Measurements from ENCODE around the gene FHIT. TPM values are rescaled to one million over a fixed set of nuclear protein-coding genes. Genes with fewer than 3 reads are reported as not detected.
"Not testable (repeated sequence)": the region's sequence is repeated elsewhere in the genome, so short reads cannot be mapped to it uniquely, and the experiment has no call there.

FHIT gene
- total RNA-seq, 1 donor from 2014 or later: 5.5 TPM

DNA sequence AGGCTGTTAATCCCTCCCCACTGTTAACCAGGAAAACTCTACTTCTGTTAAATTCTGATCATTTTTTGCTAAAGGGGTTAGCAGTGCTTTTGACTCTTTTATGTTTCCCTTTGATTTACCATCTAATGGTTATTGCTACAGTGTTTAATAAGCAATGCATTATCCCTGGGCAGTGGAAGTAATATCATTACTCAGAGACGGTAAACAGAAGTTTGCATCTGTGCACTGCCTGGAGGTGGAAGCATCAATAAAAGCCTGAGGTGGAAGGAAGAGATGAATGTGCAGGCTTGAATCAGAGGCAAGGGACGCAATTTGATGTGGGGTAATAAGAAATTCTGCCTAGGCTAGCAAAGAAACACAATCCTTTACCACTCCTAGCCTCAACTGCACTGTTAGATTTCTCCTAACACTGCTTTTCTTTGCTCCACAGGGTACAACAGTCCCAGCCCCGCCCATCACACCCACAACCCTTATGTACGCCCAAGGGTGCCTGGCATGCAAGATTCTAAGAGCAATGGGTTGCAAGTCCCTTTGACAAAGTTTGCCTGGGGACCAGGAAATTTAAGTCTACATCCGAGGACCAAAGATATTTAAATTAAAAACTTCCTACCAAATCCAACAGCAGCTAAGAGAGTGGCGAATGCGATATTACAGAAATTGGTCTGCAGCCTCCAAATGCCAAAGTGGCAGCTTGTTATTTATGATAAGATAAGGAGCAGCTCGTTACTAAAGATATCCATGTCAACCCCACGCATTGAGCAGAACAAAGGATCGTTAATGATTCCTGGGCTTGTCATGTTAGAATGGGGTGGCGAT lies 261.4 kb downstream of the FHIT start:
- no peak for DNase-seq (ENCODE audit: low read depth)

DNA sequence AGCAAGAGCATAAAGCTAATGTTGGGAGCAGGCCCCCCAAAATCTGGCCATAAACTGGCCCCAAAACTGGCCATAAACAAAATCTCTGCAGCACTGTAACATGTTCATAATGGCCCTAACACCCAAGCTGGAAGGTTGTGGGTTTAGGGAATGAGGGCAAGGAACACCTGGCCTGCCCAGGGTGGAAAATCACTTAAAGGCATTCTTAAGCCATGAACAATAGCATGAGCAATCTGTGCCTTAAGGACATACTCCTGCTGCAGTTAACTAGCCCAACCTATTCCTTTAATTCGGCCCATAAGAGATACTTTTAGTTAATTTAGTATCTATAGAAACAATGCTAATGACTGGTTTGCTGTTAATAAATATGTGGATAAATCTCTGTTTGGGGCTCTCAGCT lies 264.1 kb downstream of the FHIT start:
- DNase-seq (ENCODE audit: low read depth): not testable (repeated sequence)

GRCh38 chr3:60986552-60986951 lies 264.7 kb downstream of the FHIT start:
- DNase-seq (ENCODE audit: low read depth): no peak

DNA sequence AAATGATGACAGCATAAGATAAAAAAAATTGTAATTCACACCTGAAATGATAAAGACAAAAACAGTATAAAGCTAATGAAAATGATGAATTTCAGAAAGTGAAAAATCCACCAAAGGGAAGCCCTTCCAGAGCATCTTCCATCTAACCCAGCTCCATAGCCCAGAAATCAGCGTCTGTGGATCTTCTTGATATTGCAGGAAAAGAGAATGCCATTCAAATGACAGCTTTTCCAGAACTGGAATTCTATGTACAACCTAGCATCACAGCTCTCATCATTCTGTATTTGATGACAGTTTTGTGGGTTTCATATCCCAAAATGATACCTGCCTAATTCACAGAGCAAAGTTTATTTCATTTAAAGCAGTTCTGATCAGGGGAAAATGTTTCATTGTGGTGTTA lies 267.3 kb downstream of the FHIT start:
- no peak for DNase-seq (ENCODE audit: low read depth)

DNA sequence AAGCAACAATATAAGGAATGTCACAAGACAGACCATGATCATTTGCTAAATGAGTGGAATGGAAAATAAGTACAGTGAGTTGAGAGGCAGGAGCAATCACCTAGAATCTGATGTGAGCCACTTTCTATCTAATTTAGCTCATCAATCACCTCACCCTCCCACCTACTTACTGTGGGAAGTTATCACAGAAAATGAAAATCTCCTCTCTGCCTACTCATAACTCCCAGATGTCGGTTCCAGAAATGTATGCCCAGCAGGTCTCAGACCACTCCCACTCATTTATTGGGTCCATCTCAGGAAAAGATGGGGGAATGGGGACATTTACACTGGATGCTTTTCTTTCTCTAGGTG lies 270.9 kb downstream of the FHIT start:
- no peak for DNase-seq (ENCODE audit: low read depth)

GRCh38 chr3:60979461-60980341 lies 271.6 kb downstream of the FHIT start:
- no peak for DNase-seq (ENCODE audit: low read depth)

DNA sequence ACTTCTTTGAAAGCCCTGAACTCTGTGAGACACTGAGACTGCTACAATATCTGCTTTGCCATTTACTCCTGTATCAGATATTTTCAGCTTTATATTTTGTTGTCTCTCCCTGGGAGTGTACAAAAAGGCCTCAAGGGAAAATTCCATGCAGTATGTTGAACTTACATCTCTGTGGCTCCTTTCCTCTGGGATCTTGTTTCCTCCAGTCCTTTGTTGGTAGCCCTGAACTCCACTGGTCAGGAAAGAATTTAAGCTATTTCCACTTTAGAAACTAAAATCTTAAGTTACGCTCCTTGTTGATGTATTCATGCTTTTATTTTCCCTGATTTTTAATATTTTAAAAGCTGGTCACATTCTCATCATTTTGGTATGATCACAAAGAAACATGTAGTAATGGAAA lies 277.9 kb downstream of the FHIT start:
- DNase-seq (ENCODE audit: low read depth): no peak

DNA sequence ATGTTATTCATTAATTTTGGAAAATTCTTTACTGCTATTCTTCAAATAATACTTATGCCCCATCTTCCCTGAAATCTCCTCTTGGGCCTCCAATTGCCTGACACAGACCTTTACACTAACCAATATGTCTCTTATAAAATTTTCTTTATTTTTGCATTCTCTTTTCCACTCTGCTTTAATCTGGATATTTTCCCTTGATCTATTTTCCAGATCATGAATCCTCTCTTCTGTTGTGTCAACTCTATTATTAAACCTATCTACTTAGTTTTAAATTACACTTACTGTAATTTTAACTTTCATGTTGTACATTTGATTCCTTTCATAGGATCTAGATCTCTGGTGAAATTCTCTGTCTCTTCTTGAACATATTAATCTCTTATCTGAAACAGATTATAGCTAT lies 278.7 kb downstream of the FHIT start:
- DNase-seq (ENCODE audit: low read depth): no peak

DNA sequence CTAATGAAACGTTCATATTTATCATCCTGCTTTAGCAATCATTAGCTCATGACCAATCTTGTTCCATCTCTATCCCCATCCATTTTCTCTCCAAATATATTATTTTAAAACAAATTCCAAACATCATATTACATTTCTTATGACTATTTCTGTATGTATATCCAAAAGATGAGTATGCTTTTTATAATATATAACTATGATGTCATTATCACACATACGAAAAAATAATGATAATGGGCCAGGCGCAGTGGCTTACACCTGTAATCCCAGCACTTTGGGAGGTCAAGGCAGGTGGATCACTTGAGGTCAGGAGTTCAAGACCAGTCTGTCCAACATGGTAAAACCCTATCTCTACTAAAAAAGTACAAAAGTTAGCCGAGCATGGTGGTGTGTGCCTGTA lies 280.4 kb downstream of the FHIT start:
- DNase-seq (ENCODE audit: low read depth): no peak

- DNase-seq (ENCODE audit: low read depth): no peak
Measured at GRCh38 chr3:60967141-60967540, 284.1 kb downstream of the FHIT start.

DNA sequence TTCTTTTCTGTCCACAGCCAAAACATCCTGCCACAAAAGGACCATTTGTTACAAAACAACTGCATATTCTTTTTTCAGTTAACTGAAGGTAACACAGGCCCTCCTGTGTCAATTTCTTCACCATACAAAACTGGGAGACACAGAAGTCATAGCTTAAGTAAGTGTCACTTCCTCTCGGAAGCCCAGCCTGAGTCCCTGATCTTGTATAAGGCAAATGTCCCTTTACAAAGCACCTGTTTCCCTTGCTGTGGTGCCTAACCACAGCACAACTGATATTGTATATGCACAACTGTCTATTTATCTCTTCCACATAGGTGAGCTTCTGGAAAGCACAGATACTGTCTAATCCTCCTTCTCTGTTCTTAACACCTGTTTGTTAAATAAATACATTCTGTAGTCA lies 293.7 kb downstream of the FHIT start:
- DNase-seq (ENCODE audit: low read depth): no peak

- DNase-seq (ENCODE audit: low read depth): no peak
Measured at GRCh38 chr3:60956729-60957128, 294.5 kb downstream of the FHIT start.

GRCh38 chr3:60955034-60955433 lies 296.2 kb downstream of the FHIT start:
- DNase-seq (ENCODE audit: low read depth): no peak

DNA sequence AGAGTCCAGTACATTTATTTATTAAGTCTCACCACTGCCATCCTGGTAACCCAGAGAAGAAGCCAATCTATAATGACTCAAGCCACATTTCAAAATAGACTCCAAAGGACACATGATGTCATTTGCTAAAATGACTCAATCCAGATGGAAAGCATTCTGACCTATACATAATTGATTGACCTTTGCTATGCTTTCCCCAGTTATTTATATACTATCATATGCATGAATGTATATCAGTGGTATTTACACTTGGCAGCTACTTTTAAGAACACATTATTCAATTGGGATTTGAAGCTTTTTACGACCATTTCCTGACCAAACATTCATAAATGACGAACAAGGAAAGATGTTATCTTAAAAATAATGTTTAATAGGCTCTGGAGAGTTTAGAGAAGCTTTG lies 297.2 kb downstream of the FHIT start:
- peak; percentile 12 for DNase-seq (ENCODE audit: low read depth)

DNA sequence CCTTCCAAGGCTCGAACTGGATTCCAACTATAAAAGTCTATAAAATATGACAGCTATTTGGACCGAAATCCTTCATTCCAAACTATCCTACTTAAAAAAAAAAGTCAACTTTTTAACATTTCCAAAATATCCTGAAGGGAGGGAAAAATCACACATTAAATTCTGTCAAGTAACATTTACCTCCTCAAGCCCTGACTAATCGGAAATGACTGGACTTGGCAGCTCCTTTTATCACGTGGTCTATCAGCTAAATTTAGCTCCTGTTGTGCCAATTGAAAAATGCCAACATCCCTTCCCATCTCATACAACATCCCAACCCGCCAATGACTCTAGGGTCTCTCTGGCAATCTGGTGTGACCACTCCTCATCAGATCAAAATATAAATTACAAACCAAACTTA lies 297.9 kb downstream of the FHIT start:
- no peak for DNase-seq (ENCODE audit: low read depth)

GRCh38 chr3:60952055-60952454 lies 299.2 kb downstream of the FHIT start:
- DNase-seq (ENCODE audit: low read depth): no peak

DNA sequence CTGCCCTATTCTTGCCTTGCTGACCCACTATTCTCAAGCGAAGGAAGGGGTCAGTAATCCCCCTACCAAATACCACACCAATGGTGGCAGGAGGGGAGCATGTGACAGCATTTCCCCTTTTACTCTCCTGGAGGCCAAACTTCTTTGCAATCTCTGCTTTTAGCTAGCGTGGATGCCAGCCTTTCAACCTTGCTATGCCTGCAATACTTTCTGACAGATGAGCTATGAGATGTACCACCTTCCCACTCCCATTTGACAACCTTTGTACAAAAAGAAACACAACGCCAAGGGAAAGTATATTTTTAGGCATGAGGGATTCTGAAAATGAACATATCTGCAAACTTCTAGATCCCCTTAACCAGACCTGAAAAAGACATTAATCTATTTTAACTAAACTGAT lies 302.1 kb downstream of the FHIT start:
- DNase-seq (ENCODE audit: low read depth): no peak

DNA sequence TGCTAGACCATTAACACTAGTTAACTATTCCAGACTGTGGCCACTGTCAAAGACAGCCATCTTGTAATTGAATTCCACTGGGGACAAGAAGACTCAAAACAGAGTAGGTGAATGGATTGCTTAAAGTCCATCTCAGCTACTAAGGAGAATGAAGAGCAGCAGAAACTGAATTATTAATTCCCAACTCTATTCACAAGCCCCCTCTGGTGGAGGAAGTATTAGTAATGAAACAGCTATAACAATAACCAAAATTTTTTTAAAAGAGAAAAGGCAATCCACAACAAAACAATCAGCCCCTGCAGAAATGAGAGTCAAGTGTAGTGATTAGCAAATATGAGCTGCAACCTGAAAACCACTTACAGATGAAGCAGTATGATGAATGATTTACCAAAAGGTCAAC lies 302.8 kb downstream of the FHIT start:
- DNase-seq (ENCODE audit: low read depth): peak; percentile 12

DNA sequence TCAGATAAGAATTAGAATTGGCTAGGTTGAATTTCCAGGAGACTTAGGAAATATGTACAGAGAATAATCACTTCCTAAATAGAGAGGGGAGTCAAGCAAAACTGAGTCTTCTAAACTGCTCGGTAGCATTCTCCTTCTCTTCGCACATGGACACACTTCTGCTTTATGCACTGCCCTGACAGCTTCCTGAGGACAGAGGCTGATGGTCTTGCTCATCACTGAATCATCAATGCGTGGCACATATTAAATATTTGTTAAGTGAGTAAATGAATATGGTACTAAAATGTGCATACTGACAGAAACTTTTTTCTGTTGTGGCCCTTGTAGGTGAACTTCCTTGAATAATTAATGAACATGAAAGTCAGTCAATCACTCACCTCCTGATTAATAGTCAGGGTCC lies 315.5 kb downstream of the FHIT start:
- DNase-seq (ENCODE audit: low read depth): peak; percentile 54

- DNase-seq (ENCODE audit: low read depth): peak; percentile 12
Measured at GRCh38 chr3:60933824-60934223, 317.4 kb downstream of the FHIT start.

- peak; percentile 37 for DNase-seq (ENCODE audit: low read depth)
Measured at GRCh38 chr3:60932643-60933042, 318.6 kb downstream of the FHIT start.

GRCh38 chr3:60932170-60932569 lies 319.1 kb downstream of the FHIT start:
- no peak for DNase-seq (ENCODE audit: low read depth)

DNA sequence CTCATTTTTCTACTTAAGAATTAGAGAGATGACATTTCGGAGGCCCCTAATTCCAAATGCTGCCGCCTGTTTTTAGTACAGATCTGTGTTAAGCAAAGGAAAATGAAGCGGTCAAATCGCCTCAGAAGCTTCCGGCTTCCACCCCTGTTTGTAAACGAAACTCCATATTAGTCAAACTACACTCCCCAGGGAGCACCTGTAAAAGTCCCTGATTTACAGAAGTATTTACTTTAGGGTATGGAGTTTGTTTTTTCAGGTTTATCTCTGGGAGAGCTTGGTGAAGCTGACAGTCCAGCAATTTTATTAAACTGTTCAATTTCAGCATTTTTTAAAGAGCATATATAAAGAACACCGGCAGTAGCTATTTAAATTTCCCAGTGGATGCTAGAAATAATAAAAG lies 319.8 kb downstream of the FHIT start:
- no peak for DNase-seq (ENCODE audit: low read depth)

Measured in renal cortical epithelial cell (primary cell).